Stimulated activated CD4-positive, alpha-beta T cell treated with anti-CD3 and anti-CD28 coated beads, Interleukin-4, amount 100 ng/mL, for 4 hours (primary cell): ENCODE measurements around the gene RTL10.
"Not testable (repeated sequence)": the region's sequence is repeated elsewhere in the genome, so short reads cannot be mapped to it uniquely, and the experiment has no call there.

Experiments used
- DNase-seq, 2 experiments: peaks; one replicate each; pipeline ENCODE4 v3.0.0-alpha.2; 2020

RTL10 gene

GRCh38 chr22:19842393-19843106 is 12.1 kb downstream of the RTL10 start:
- DNase-seq: no peak

- no peak for DNase-seq
These were observed 12.9 kb downstream of the RTL10 start for GRCh38 chr22:19841641-19842392.

- no peak for DNase-seq
These were observed 13.6 kb downstream of the RTL10 start for GRCh38 chr22:19840955-19841640.

- no peak for DNase-seq
These were observed 14.6 kb downstream of the RTL10 start for GRCh38 chr22:19840059-19840458.

GRCh38 chr22:19837915-19838314 is 16.8 kb downstream of the RTL10 start:
- no peak for DNase-seq

- DNase-seq: no peak
These were observed 18.2 kb downstream of the RTL10 start for GRCh38 chr22:19836512-19836911.

GRCh38 chr22:19834599-19834998 is 20.1 kb downstream of the RTL10 start:
- DNase-seq: no peak

- not testable (repeated sequence) for DNase-seq
These were observed 21.3 kb downstream of the RTL10 start for GRCh38 chr22:19833327-19833726.

- no peak for DNase-seq
These were observed 22.1 kb downstream of the RTL10 start for GRCh38 chr22:19832476-19833108.

- DNase-seq: not testable (repeated sequence)
These were observed 22.7 kb downstream of the RTL10 start for GRCh38 chr22:19831979-19832378.

GRCh38 chr22:19831016-19831415 is 23.7 kb downstream of the RTL10 start:
- DNase-seq: no peak

- DNase-seq: no peak
These were observed 26.7 kb downstream of the RTL10 start for GRCh38 chr22:19828035-19828401.

GRCh38 chr22:19827341-19828034 is 27.2 kb downstream of the RTL10 start:
- DNase-seq: no peak

- DNase-seq: no peak
These were observed 28.1 kb downstream of the RTL10 start for GRCh38 chr22:19826619-19826950.

GRCh38 chr22:19825904-19826618 is 28.6 kb downstream of the RTL10 start:
- no peak for DNase-seq

- no peak for DNase-seq
These were observed 29.7 kb downstream of the RTL10 start for GRCh38 chr22:19824926-19825339.

- DNase-seq: no peak
These were observed 30.3 kb downstream of the RTL10 start for GRCh38 chr22:19824212-19824925.

- DNase-seq: no peak
These were observed 30.8 kb downstream of the RTL10 start for GRCh38 chr22:19823902-19824211.

GRCh38 chr22:19823191-19823901 is 31.3 kb downstream of the RTL10 start:
- no peak for DNase-seq

- no peak for DNase-seq
These were observed 32.2 kb downstream of the RTL10 start for GRCh38 chr22:19822301-19823117.
